HepG2 (cell line): ENCODE measurements around the gene RANBP3. TPM values are rescaled to one million over a fixed set of nuclear protein-coding genes. Genes with fewer than 3 reads are reported as not detected.
A peak's percentile ranks its signal among the peaks of the same experiment; 100 is the strongest.

ENCODE experiments used
- ATAC-seq: fragments of 200-7000 bp; cut with Tn5 transposase; 3 replicates; pipeline ENCODE4 v1.9.1; 2020; ENCODE audit warnings: mild to moderate bottlenecking, moderate library complexity
- BruUV-seq: library from RNA; stranded (reverse); fragments of 400-500 nt; replicated peaks from 2 replicates; lab custom pipeline; 2021; lab: Mats Ljungman, UMichigan
- CTCF ChIA-PET: fragments of 300-600 bp; formaldehyde crosslinking; extraction: SDS; loops from one replicate; lab custom pipeline; 2021; ENCODE audit warnings: low total read pairs, inconsistent platforms, low intra/inter-chr PET ratio; lab: Yijun Ruan, JAX
- POLR2A ChIA-PET: fragments of 350-600 bp; sonication (Branson Sonifier 250); formaldehyde crosslinking; loops from one replicate; lab custom pipeline; 2020; ENCODE audit warnings: antibody characterized with exemption, inconsistent platforms; lab: Yijun Ruan, JAX
- DNase-seq: peaks from one replicate; pipeline ENCODE4 v3.0.0-alpha.2; 2015; ENCODE audit warnings: low spot score
- FAIRE-seq: peaks from 3 replicates; lab custom pipeline; 2011; peaks lifted over from hg19 to GRCh38; lab: Jason Lieb, UNC
- H2AFZ ChIP-seq: one replicate; pipeline ENCODE4 v1.6.1; 2011; ENCODE audit warnings: low read length, inconsistent platforms
- H3K27ac ChIP-seq: fragments of 300-600 bp; 3 replicates; pipeline ENCODE4 v1.8.0; 2011; ENCODE audit warnings: mixed run types, mild to moderate bottlenecking, mixed read lengths, low read length, inconsistent platforms; ENCODE audit not compliant: insufficient read depth; ENCODE audit errors: extremely low read length
- H3K27me3 ChIP-seq, 2 experiments: fragments of 200-600 bp in 1 of 2; 2 replicates in 1 of 2; 3 replicates in 1 of 2; pipeline versions ENCODE4 v1.6.0 to v1.8.0; 2011; ENCODE audit warnings: low read length in 2 of 2, mild to moderate bottlenecking in 2 of 2, moderate library complexity in 2 of 2, inconsistent platforms in 1 of 2; ENCODE audit not compliant: insufficient read depth in 2 of 2, control insufficient read depth in 1 of 2
- H3K36me3 ChIP-seq, 2 experiments: fragments of 200-600 bp in 1 of 2; replicated peaks in 1 of 2; 2 replicates in 1 of 2; 3 replicates in 1 of 2; pipeline versions ENCODE4 v1.5.1 to v1.8.0; 2011; ENCODE audit warnings: low read length in 2 of 2, inconsistent platforms in 1 of 2; ENCODE audit not compliant: insufficient read depth in 2 of 2, control insufficient read depth in 1 of 2
- H3K4me1 ChIP-seq: 2 replicates; pipeline ENCODE4 v1.5.1; 2012; ENCODE audit warnings: low read length, inconsistent platforms; ENCODE audit not compliant: insufficient read depth
- H3K4me2 ChIP-seq: 2 replicates; pipeline ENCODE4 v1.6.0; 2011; ENCODE audit warnings: low read depth, low read length, inconsistent platforms
- H3K4me3 ChIP-seq, 3 experiments: fragments of 200-600 bp in 1 of 3; sonication (generic), shearing (Covaris generic) in 1 of 3; replicated peaks in 1 of 3; 2 replicates each; pipeline ENCODE4 v1.5.1; 2011 to 2016; ENCODE audit warnings: low read length in 3 of 3, inconsistent platforms in 2 of 3, low read depth in 2 of 3, mild to moderate bottlenecking in 2 of 3, control low read depth in 1 of 3, mixed read lengths in 1 of 3; ENCODE audit not compliant: insufficient read depth in 1 of 3
- H3K79me2 ChIP-seq: one replicate; pipeline ENCODE4 v1.6.1; 2011; ENCODE audit warnings: low read length, inconsistent platforms; ENCODE audit not compliant: insufficient read depth
- H3K9ac ChIP-seq: 2 replicates; pipeline ENCODE4 v1.6.0; 2011; ENCODE audit warnings: mild to moderate bottlenecking, low read depth, low read length, inconsistent platforms; ENCODE audit not compliant: insufficient read depth
- H3K9me3 ChIP-seq: 2 replicates; pipeline ENCODE4 v1.5.1; 2012; ENCODE audit warnings: mild to moderate bottlenecking, low read length
- H4K20me1 ChIP-seq: 2 replicates; pipeline ENCODE4 v1.6.0; 2011; ENCODE audit warnings: inconsistent platforms, mild to moderate bottlenecking, low read length, moderate library complexity; ENCODE audit not compliant: insufficient read depth
- CERS6 ChIP-seq: sonication (generic); formaldehyde crosslinking; IDR thresholded peaks from 2 replicates; pipeline ENCODE4 v1.5.0; 2020; ENCODE audit warnings: missing genetic modification reagents
- CTCF ChIP-seq: sonication (generic); formaldehyde crosslinking; IDR thresholded peaks from 2 replicates; pipeline ENCODE4 v1.5.0; 2020; ENCODE audit warnings: mild to moderate bottlenecking, missing genetic modification reagents, moderate library complexity
- FOXP4 ChIP-seq: sonication (generic); formaldehyde crosslinking; IDR thresholded peaks from 2 replicates; pipeline ENCODE4 v1.4.0; 2020; ENCODE audit warnings: missing genetic modification reagents
- HIVEP1 ChIP-seq: sonication (generic); formaldehyde crosslinking; IDR thresholded peaks from 2 replicates; pipeline ENCODE4 v1.4.0; 2020; ENCODE audit warnings: mild to moderate bottlenecking, missing genetic modification reagents
- KAT8 ChIP-seq: IDR thresholded peaks from 2 replicates; pipeline ENCODE4 v1.6.1; 2016; ENCODE audit warnings: missing genetic modification reagents, missing compliant biosample characterization
- KDM1A ChIP-seq: IDR thresholded peaks from 2 replicates; pipeline ENCODE4 v1.6.1; 2016; ENCODE audit warnings: missing compliant biosample characterization
- MBD4 ChIP-seq: IDR thresholded peaks from 2 replicates; pipeline ENCODE4 v1.6.1; 2012; ENCODE audit warnings: low read length, inconsistent platforms, borderline replicate concordance
- SAP130 ChIP-seq: IDR thresholded peaks from 2 replicates; pipeline ENCODE4 v1.6.1; 2016; ENCODE audit warnings: low read depth
- SMARCC2 ChIP-seq: fragments of 450-650 bp; IDR thresholded peaks from 2 replicates; pipeline ENCODE4 v1.6.1; 2017; ENCODE audit warnings: antibody characterized with exemption, mild to moderate bottlenecking
- STAT5B ChIP-seq: sonication (generic); formaldehyde crosslinking; IDR thresholded peaks from 2 replicates; pipeline ENCODE4 v1.4.0; 2020; ENCODE audit warnings: missing genetic modification reagents
- ZBTB38 ChIP-seq: sonication (generic); formaldehyde crosslinking; IDR thresholded peaks from 2 replicates; pipeline ENCODE4 v1.5.1; 2020; ENCODE audit warnings: mild to moderate bottlenecking, missing genetic modification reagents
- ZBTB7A ChIP-seq: sonication (generic); formaldehyde crosslinking; IDR thresholded peaks from 2 replicates; pipeline ENCODE4 v1.8.0; 2022; ENCODE audit warnings: mild to moderate bottlenecking, missing genetic modification reagents
- ZC3H13 ChIP-seq: sonication (generic); formaldehyde crosslinking; IDR thresholded peaks from 2 replicates; pipeline ENCODE4 v1.8.1; 2023; ENCODE audit warnings: mild to moderate bottlenecking, missing genetic modification reagents, moderate library complexity
- ZNF101 ChIP-seq: sonication (generic); formaldehyde crosslinking; IDR thresholded peaks from 2 replicates; pipeline ENCODE4 v1.4.0; 2020; ENCODE audit warnings: mild to moderate bottlenecking, low read depth, missing genetic modification reagents, borderline replicate concordance
- ZNF800 ChIP-seq: sonication (generic); formaldehyde crosslinking; IDR thresholded peaks from 2 replicates; pipeline ENCODE4 v1.4.0; 2020; ENCODE audit warnings: missing genetic modification reagents
- ZSCAN25 ChIP-seq: sonication (generic); formaldehyde crosslinking; IDR thresholded peaks from 2 replicates; pipeline ENCODE4 v1.8.0; 2022; ENCODE audit warnings: mild to moderate bottlenecking, missing genetic modification reagents
- ZZZ3 ChIP-seq: sonication (generic); formaldehyde crosslinking; IDR thresholded peaks from 2 replicates; pipeline ENCODE4 v1.4.0; 2020; ENCODE audit warnings: missing genetic modification reagents, mild to moderate bottlenecking, borderline replicate concordance
- WGBS: methylation state at CpG from one replicate; pipeline ENCODE4 v1.1.6; 2017; ENCODE audit warnings: low lambda C conversion rate; 5-methylcytosine and 5-hydroxymethylcytosine counted together
- in situ Hi-C: cut with HindIII; loops from 2 replicates; pipeline ENCODE4 v1.10.0; 2017; ENCODE audit warnings: low pct_unique_long_range_greater_than_20kb; ENCODE audit not compliant: extremely low pct_ligation_motif_present
- intact Hi-C: fragments of 100-400 bp; cut with micrococcal nuclease; formaldehyde crosslinking; loops from one replicate; pipeline ENCODE4 v1.10.0; 2022; ENCODE audit not compliant: unreplicated experiment
- polyA plus RNA-seq, 8 experiments: library from polyadenylated mRNA; depleted of rRNA in 3 of 8; stranded (reverse) in 7 of 8; unstranded in 1 of 8; fragments of >200 nt; fragmentation: Illumina TruSeq in 4 of 8; extraction: Trizol in 4 of 8; gene quantifications; 2 replicates each; pipeline versions ENCODE4 v1.2.1 to v1.2.3, GENCODE V29; 2011 to 2016; ENCODE audit warnings: low read depth in 4 of 8, missing spikeins in 1 of 8, mixed read lengths in 1 of 8; ENCODE audit not compliant: insufficient read depth in 1 of 8
- total RNA-seq, 5 experiments: library from RNA; depleted of rRNA; stranded (reverse); fragments of >200 nt; fragmentation: Illumina TruSeq; extraction: Trizol; gene quantifications; 2 replicates each; pipeline ENCODE4 v1.2.3, GENCODE V29; 2016; ENCODE audit warnings: low read depth in 1 of 5

The RANBP3 gene
- total and polyA plus RNA-seq, 2 of the 13 experiments (the other 11 are each of a cell fraction or from before 2014, with no cell fraction given) = 39.5 to 149 TPM

- 0 out of 2 replicates have a peak, but pooled peaks have one; percentile 22 for TF ChIP-seq FOXP4 (CRISPR knock-in tag)
Measured at GRCh38 chr19:5910638-5910907, 67.4 kb downstream of the RANBP3 start (continued).

GRCh38 chr19:5908773-5909442, 69.0 kb downstream of the RANBP3 start:
- ChIA-PET CTCF (no interaction called here), POLR2A (interaction anchor here (0.9 to 2.9 kb wide), 6 partner anchors 38 to 105 kb away, joined by 3 to 14 read pairs (median 5); partner anchors contain the start of gene FUT5)
- no TSS peak for BruUV-seq
- TF ChIP-seq ZSCAN25 (CRISPR knock-in tag) (0 out of 2 replicates have a peak, but pooled peaks have one; percentile 52), HIVEP1 (peak; percentile 50; the same call in 1 of the 2 replicates), ZC3H13 (CRISPR knock-in tag) (peak; percentile 42; the same call in 1 of the 2 replicates), ZBTB7A (CRISPR knock-in tag) (peak; percentile 76), CTCF (CRISPR knock-in tag) (peak; percentile 50), SMARCC2 (no peak), MBD4 (no peak), STAT5B (no peak), ZNF101 (CRISPR knock-in tag) (no peak), SAP130 (CRISPR knock-in tag) (peak; percentile 71), KAT8 (CRISPR knock-in tag) (peak; percentile 71; the same call in 1 of the 2 replicates), KDM1A (CRISPR knock-in tag) (0 out of 2 replicates have a peak, but pooled peaks have one; percentile 23), ZZZ3 (no peak), ZBTB38 (CRISPR knock-in tag) (peak; percentile 72), CERS6 (no peak), ZNF800 (CRISPR knock-in tag) (0 out of 2 replicates have a peak, but pooled peaks have one; percentile 34)

More at GRCh38 chr19:5908773-5909442, 69.0 kb downstream of the RANBP3 start:
- Histone ChIP-seq H3K9me3 (no peaks in the 10 kb centered on the region), H3K36me3 (no peaks in the 10 kb centered on the region), H3K27ac (peak overlapping the region; percentile 96), H4K20me1 (no peaks in the 10 kb centered on the region), H3K79me2 (peaks cover 5% of the 10 kb centered on the region), H2AFZ (no peak overlapping the region), H3K27me3 (no peaks in the 10 kb centered on the region), H3K4me3 (peak overlapping the region; percentile 25 to 66 (median 36)), H3K4me1 (peaks cover 78% of the 10 kb centered on the region), H3K4me2 (peak overlapping the region; percentile 79), H3K9ac (peak overlapping the region; percentile 80)
- in situ Hi-C loops (no loop called here), intact Hi-C loops (loop anchor here (2.0 kb wide), 1 partner anchor 46 kb away; no protein-coding TSS in a partner anchor)
- DNase-seq (peak; percentile 92), FAIRE-seq (peak; percentile 98), ATAC-seq (peak; percentile 44)
- 0% methylated on average over 3 of the region's 14 CpGs for WGBS
